Measurements from ENCODE around the gene PFKFB4. TPM values are rescaled to one million over a fixed set of nuclear protein-coding genes. Genes with fewer than 3 reads are reported as not detected.

PFKFB4 gene
- total RNA-seq, 4 donors from 2014 or later: 2.3 to 4.9 (median 3.2) TPM

- no peak for DNase-seq
- Histone ChIP-seq H3K4me3 (replicated peaks in 1 of 3) (no peak overlapping the region), H3K4me1 (peaks cover 0 to 8% of the 10 kb centered on the region in 2 donors), H3K36me3 (no peaks in the 10 kb centered on the region), H3K27me3 (no peaks in the 10 kb centered on the region), H3K27ac (no peak overlapping the region), H3K9me3 (no peaks in the 10 kb centered on the region)
- intact Hi-C loops (cut with DNase I): no loop called here
- no peak for TF ChIP-seq POLR2A (IDR thresholded peaks at IDR 0.05)
- TF ChIP-seq CTCF (IDR thresholded peaks at IDR 0.05): no peak
- 71 to 87% methylated on average over 6 to 10 of the region's 12 CpGs for WGBS, 2 donors
Observed at GRCh38 chr3:48518638-48519276, 37.8 kb downstream of the PFKFB4 start.

- TF ChIP-seq POLR2A (IDR thresholded peaks at IDR 0.05) (no peak), CTCF (IDR thresholded peaks at IDR 0.05) (no peak)
- DNase-seq: no peak
- no peak overlapping the region for H3K27ac ChIP-seq
- 90 to 93% methylated on average over 6 of the region's 6 CpGs for WGBS, 2 donors
- H3K9me3 ChIP-seq: no peaks in the 10 kb centered on the region
- H3K27me3 ChIP-seq: no peaks in the 10 kb centered on the region
- H3K4me3 ChIP-seq (replicated peaks in 1 of 3): no peak overlapping the region
- H3K36me3 ChIP-seq: no peaks in the 10 kb centered on the region
- peaks cover 0 to 8% of the 10 kb centered on the region in 2 donors for H3K4me1 ChIP-seq
- intact Hi-C loops (cut with DNase I): no loop called here
Observed at GRCh38 chr3:48518069-48518468, 38.5 kb downstream of the PFKFB4 start.

GRCh38 chr3:48516571-48516970 is 40.0 kb downstream of the PFKFB4 start:
- no peak for TF ChIP-seq POLR2A (IDR thresholded peaks at IDR 0.05)
- TF ChIP-seq CTCF (IDR thresholded peaks at IDR 0.05): no peak
- WGBS, 2 donors: 82 to 94% methylated on average over 5 to 8 of the region's 8 CpGs

GRCh38 chr3:48514431-48515227 is 42.0 kb downstream of the PFKFB4 start:
- no peak for TF ChIP-seq POLR2A (IDR thresholded peaks at IDR 0.05)
- WGBS, 2 donors: 90% methylated on average over 8 of the region's 8 CpGs
- intact Hi-C loops (cut with DNase I): no loop called here

More at GRCh38 chr3:48516571-48516970, 40.0 kb downstream of the PFKFB4 start:
- Histone ChIP-seq H3K9me3 (no peaks in the 10 kb centered on the region), H3K4me3 (replicated peaks in 1 of 3) (no peak overlapping the region), H3K27ac (no peak overlapping the region), H3K27me3 (no peaks in the 10 kb centered on the region), H3K36me3 (no peaks in the 10 kb centered on the region), H3K4me1 (peaks cover 0 to 8% of the 10 kb centered on the region in 2 donors)
- intact Hi-C loops (cut with DNase I): no loop called here
- no peak for DNase-seq

GRCh38 chr3:48511551-48511950 is 45.1 kb downstream of the PFKFB4 start:
- Histone ChIP-seq H3K27me3 (no peaks in the 10 kb centered on the region), H3K36me3 (no peaks in the 10 kb centered on the region), H3K4me3 (replicated peaks in 1 of 3) (no peak overlapping the region), H3K9me3 (no peaks in the 10 kb centered on the region), H3K27ac (no peak overlapping the region), H3K4me1 (peaks cover 0 to 10% of the 10 kb centered on the region in 2 donors)
- DNase-seq: no peak
- intact Hi-C loops (cut with DNase I): no loop called here
- 90 to 97% methylated on average over 4 of the region's 4 CpGs for WGBS, 2 donors
- TF ChIP-seq CTCF (IDR thresholded peaks at IDR 0.05) (no peak), POLR2A (IDR thresholded peaks at IDR 0.05) (no peak)

More at GRCh38 chr3:48514431-48515227, 42.0 kb downstream of the PFKFB4 start:
- H3K9me3 ChIP-seq: no peaks in the 10 kb centered on the region
- no peaks in the 10 kb centered on the region for H3K36me3 ChIP-seq
- H3K27me3 ChIP-seq: no peaks in the 10 kb centered on the region
- H3K4me1 ChIP-seq: peaks cover 0 to 5% of the 10 kb centered on the region in 2 donors
- no peak overlapping the region for H3K27ac ChIP-seq
- no peak for DNase-seq
- H3K4me3 ChIP-seq (replicated peaks in 1 of 3): no peak overlapping the region
